RWPE2 (cell line): ENCODE measurements around the gene HAGHL.

Experiments
- ATAC-seq: fragments of 200-7000 bp; cut with Tn5 transposase; 3 replicates; pipeline ENCODE4 v1.9.1; 2021; ENCODE audit warnings: low read depth
- DNase-seq: peaks from one replicate; pipeline ENCODE4 v3.0.0-alpha.2; 2020; ENCODE audit warnings: low spot score
- H3K27ac ChIP-seq: fragments of 450-650 bp; 2 replicates; pipeline ENCODE4 v1.5.1; 2017; ENCODE audit warnings: mild to moderate bottlenecking; ENCODE audit not compliant: poor library complexity, severe bottlenecking
- H3K27me3 ChIP-seq: fragments of 250-450 bp; sonication (Bioruptor Pico); 2 replicates; pipeline ENCODE4 v1.5.1; 2021; ENCODE audit warnings: mild to moderate bottlenecking, moderate library complexity; ENCODE audit not compliant: insufficient read depth, poor library complexity, severe bottlenecking
- H3K36me3 ChIP-seq: fragments of 250-450 bp; sonication (Bioruptor Pico); 2 replicates; pipeline ENCODE4 v1.5.1; 2020; ENCODE audit warnings: low read depth, mild to moderate bottlenecking, moderate library complexity
- H3K4me1 ChIP-seq: fragments of 250-450 bp; sonication (Bioruptor Pico); 2 replicates; pipeline ENCODE4 v1.5.1; 2021; ENCODE audit warnings: mild to moderate bottlenecking, moderate library complexity; ENCODE audit not compliant: insufficient read depth, poor library complexity, severe bottlenecking
- H3K4me3 ChIP-seq: fragments of 250-450 bp; sonication (Bioruptor Pico); 2 replicates; pipeline ENCODE4 v1.5.1; 2021; ENCODE audit warnings: mild to moderate bottlenecking, moderate library complexity; ENCODE audit not compliant: severe bottlenecking
- H3K9me3 ChIP-seq: fragments of 250-450 bp; sonication (Bioruptor Pico); 2 replicates; pipeline ENCODE4 v1.5.1; 2021; ENCODE audit warnings: mild to moderate bottlenecking, moderate library complexity; ENCODE audit not compliant: severe bottlenecking
- CTCF ChIP-seq: fragments of 450-650 bp; IDR thresholded peaks from one replicate; pipeline ENCODE4 v1.5.1; 2017; ENCODE audit warnings: mild to moderate bottlenecking, moderate library complexity; ENCODE audit not compliant: poor library complexity, severe bottlenecking

The HAGHL gene

DNA sequence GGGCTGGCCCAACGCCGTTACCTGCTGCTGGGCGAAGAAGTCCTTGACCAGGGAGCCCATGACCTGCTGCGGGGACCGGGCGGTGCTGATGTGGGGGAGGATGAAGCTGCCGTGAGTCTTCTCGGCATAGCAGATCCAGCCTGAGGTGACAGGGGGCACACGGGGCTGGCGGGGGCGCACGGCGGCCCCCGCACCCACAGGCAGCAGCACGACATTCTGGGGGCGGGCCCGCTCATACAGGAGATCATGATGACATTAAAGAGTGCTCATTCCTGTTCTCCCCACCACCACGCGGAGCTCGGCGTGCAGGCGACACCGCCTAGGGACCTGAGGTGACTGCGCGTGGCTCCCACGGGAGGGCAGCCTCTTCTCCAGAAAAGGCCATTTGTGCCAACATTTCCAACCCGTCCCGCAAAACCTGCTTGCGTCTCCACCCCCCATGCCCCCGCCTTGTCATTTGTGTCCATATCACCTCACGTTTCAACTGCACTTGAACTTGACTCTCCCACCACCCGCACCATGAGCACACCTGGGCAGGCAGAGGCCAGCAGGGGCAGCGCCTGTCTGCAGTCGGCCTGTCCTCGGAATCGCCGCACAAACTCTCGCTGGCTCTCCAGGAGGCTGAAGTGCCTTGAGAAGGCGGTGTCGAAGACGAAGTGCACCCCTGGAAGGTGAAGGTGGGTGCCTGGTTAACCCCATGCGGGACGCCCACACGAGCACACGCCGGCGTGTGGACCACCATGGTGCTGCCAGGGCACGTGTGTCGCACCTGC is 7.5 kb downstream of the HAGHL start:
- DNase-seq (peak; percentile 66), ATAC-seq (no peak)
- Histone ChIP-seq H3K27me3 (no peaks in the 10 kb centered on the region), H3K9me3 (no peaks in the 10 kb centered on the region), H3K27ac (no peak overlapping the region), H3K4me1 (no peaks in the 10 kb centered on the region), H3K4me3 (no peak overlapping the region), H3K36me3 (peaks cover 34% of the 10 kb centered on the region)
- TF ChIP-seq CTCF: no peak

GRCh38 chr16:734981-735881 is 8.3 kb downstream of the HAGHL start:
- DNase-seq: peak; percentile 54
- Histone ChIP-seq H3K9me3 (no peaks in the 10 kb centered on the region), H3K36me3 (peaks cover 35% of the 10 kb centered on the region), H3K27ac (no peak overlapping the region), H3K4me1 (no peaks in the 10 kb centered on the region), H3K4me3 (no peak overlapping the region), H3K27me3 (no peaks in the 10 kb centered on the region)
- TF ChIP-seq CTCF: no peak
- no peak for ATAC-seq

GRCh38 chr16:735982-736453 is 9.1 kb downstream of the HAGHL start:
- H3K4me3 ChIP-seq: no peak overlapping the region
- TF ChIP-seq CTCF: no peak
- H3K9me3 ChIP-seq: no peaks in the 10 kb centered on the region
- no peak for DNase-seq
- H3K4me1 ChIP-seq: no peaks in the 10 kb centered on the region
- ATAC-seq: no peak
- H3K36me3 ChIP-seq: peaks cover 35% of the 10 kb centered on the region
- H3K27me3 ChIP-seq: no peaks in the 10 kb centered on the region
- H3K27ac ChIP-seq: no peak overlapping the region

DNA sequence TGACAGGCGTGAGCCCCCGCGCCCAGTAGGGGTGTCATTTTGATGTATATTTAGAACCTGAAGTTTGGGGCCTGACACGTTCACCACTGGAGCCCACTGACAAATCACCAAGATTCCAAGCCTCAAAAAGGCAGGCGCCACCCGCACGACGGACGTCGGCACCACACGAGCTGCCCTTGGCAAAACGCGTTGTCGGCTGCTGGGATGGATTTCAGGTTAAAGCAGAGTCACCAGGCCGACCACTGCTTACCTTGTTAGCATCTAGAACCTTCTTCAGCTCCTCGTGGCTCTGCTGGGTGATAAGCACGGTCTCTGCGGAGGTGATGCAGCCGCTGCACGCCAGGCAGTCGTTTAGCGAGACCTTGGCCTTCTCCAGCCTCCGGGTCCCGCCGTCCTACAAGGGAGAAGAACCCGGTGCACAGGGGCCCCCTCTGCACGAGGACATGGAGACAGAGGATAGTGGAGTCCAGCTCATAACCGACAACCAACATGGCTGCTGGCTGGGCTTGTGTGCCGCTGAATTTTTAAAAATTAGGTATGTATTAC is 10.1 kb downstream of the HAGHL start:
- TF ChIP-seq CTCF: no peak
- Histone ChIP-seq H3K9me3 (no peaks in the 10 kb centered on the region), H3K36me3 (peaks cover 33% of the 10 kb centered on the region), H3K4me3 (no peak overlapping the region), H3K27me3 (no peaks in the 10 kb centered on the region), H3K27ac (peak overlapping the region; percentile 22), H3K4me1 (no peaks in the 10 kb centered on the region)
- DNase-seq (peak; percentile 62), ATAC-seq (no peak)
